T-helper 9 cell (primary cell): ENCODE data around the gene TIMP4.

ENCODE experiments used
- DNase-seq: peaks from one replicate; pipeline ENCODE4 v3.0.0-alpha.2; 2020
- total RNA-seq, 2 donors: gene quantifications; one replicate each; lab custom pipeline; 2026; lab: John Stamatoyannopoulos, UW

TIMP4 gene
- total RNA-seq, result 0 reads per million in 2 donors

DNA sequence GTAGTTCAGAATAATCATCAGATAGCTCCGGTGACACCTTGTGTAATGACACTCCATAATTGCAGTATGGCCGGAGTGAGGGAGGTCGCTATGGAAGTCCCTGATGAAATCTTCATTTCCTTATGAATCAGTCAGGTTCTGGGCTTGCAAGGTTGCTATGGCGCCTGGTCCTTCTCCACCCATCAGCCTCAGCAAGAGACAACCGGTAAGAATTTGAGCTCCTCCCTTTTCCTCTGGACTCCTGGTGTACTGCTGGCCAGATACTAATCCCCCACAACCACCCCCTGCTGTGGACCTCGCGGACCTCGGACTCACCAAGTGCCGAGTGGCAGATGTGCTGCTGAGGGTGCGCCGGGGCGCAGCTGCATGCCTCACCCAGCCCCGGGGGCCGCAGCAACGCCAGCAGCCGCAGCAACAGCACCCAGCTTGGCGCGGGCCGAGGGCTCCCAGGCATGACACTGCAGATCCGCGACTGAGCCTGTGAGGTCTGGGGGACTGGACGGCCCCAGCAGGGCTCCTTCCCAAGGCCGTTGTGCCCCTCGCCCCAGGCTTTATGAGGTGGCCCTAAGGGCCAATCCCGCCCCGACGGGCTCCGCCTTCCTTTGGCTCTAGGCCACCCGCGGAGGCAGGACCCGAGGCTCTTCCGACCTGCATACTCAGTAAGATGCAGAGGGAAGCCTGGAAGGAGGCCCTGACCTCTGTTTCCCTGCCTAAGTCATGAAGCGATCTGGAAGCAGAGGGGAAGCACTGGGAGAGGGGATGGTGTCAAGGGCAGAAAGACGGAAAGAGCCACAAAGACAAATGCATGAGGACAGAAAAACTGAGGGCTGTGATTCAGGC is at the start of gene TIMP4:
Gene TIMP4, minus strand, starts transcription at position 526 of the 840 bp plus-strand sequence. Its CDS starts 72 bp downstream, at position 454.
- no peak for DNase-seq

GRCh38 chr3:12205171-12205570 is 46.5 kb upstream of the TIMP4 start:
- DNase-seq, result no peak

- DNase-seq, result no peak
These were observed 43.1 kb upstream of the TIMP4 start for GRCh38 chr3:12201813-12202212.

DNA sequence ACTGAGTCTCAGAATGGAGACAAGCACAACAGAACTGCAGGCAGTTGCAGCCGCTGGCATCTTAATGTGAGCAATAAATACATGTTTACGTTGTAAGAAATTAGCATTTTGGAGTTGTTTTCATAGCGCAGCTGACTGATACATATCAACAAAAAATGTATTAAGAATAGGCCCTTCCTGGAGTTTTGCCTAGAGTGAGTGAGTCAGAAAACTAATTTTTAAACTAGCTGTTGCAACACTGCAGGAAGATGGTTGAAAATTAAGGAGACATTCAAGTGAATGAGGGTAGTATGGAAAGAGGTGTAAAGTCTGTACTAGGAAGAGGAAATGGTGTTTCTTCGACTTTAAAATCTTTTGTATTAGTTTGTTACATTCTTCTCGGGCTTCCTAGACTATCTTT is 39.6 kb upstream of the TIMP4 start:
- DNase-seq, result no peak

DNA sequence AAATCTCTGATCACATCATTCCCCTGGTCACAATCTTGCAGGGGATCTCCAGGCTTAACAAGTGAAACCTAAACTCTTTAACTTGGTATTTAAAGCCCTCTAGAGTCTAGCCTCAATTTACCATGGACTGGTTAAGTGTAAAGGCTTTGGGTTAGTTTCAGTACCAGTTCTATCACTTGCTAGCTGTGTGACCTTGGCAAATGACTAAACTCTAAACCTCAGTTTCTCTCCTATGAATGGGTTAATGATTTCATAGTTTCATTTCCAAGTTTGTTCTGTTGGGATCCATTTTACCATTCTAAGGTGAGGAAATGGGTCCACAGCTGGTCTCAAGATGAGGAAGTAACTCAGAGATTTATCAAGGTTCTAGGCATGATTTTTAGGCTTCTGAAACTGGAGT is 38.8 kb upstream of the TIMP4 start:
- DNase-seq, result no peak

DNA sequence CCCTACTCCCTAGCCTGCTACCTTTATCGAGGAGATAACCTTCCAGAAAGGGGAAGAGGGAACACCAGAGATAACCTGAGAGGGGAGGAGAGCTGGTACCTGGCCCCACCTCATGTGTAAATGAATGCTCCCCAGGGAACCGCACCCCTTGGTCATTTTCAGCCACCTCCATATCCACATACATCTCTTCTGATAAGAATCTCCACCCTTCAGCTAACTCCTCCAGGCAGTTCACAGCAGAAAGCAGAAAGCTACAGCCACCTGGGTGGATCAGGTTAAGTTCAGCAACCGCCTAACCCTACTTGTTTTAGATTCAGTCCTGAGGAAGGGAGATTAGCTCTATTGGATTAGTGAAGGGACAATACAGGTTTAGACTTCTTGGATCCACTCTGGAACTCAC is 38.0 kb upstream of the TIMP4 start:
- DNase-seq, result no peak

GRCh38 chr3:12195231-12195630 is 36.5 kb upstream of the TIMP4 start:
- DNase-seq, result no peak

DNA sequence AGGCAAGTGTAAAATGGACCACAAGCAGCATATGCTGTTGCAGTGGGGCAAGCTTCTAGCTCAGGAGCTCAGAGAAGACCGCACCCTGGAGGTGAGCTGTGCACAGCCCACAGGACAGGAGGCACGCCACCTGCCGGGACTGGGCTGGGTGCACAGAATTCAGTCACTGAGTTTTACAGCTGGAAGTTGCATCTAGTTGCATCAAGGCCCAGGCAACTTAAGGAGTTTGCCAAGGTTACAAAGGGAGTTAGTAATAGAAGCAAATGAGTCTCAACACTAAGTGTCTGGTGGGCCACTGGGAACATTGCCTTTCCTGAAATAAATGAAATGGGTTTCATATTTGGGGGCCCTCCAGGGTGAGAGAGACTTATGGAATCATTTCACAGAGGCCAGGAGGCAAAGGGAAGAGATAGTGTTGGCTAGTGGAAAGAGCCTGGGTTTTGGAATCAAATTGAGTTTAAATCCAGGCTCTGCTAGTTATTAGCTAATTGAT is 36.0 kb upstream of the TIMP4 start:
- DNase-seq, result no peak

- no peak for DNase-seq
These were observed 35.5 kb upstream of the TIMP4 start for GRCh38 chr3:12194209-12194608.

- no peak for DNase-seq
These were observed 34.9 kb upstream of the TIMP4 start for GRCh38 chr3:12193485-12194165.

DNA sequence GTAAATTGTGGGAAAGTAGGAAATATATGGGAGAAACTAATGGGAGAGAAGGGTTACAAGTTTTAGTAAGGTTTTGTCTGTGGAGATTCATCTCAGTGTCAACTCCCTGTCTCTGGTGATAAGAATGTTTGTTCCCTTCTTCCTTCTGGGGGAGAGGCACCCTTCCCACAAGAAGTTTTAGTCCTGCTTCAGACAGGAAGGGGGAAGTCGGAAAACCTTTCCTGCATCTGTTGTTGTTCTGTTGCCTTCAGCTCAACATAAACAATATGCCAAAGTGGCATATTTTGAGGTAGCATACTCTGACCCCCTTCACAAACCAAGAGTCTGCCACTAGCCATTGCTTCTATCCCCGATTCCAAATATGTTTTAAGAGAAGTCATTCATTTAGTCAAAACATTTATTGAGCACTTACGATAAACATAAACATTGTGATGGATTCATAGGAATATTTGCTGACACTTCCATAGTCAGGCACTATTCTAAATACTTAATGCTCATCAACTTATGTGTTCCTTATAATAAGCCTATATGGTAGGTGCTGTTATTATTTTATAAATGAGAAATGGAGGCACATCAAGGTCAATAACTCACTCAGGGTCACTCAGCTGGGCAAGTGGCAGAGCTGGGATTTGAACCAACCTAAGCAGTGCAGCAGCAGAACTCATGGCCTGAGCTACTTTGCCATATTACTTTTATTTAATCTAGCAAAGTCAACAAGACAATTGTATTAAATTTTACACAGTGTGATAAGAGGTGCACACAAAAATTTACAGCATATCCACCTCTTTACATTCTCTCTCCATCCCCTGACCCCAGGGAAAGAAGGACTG is 34.2 kb upstream of the TIMP4 start:
- no peak for DNase-seq

- DNase-seq, result no peak
These were observed 33.5 kb upstream of the TIMP4 start for GRCh38 chr3:12192173-12192572.

- no peak for DNase-seq
These were observed 32.8 kb upstream of the TIMP4 start for GRCh38 chr3:12191559-12191958.

GRCh38 chr3:12190832-12191231 is 32.1 kb upstream of the TIMP4 start:
- no peak for DNase-seq

DNA sequence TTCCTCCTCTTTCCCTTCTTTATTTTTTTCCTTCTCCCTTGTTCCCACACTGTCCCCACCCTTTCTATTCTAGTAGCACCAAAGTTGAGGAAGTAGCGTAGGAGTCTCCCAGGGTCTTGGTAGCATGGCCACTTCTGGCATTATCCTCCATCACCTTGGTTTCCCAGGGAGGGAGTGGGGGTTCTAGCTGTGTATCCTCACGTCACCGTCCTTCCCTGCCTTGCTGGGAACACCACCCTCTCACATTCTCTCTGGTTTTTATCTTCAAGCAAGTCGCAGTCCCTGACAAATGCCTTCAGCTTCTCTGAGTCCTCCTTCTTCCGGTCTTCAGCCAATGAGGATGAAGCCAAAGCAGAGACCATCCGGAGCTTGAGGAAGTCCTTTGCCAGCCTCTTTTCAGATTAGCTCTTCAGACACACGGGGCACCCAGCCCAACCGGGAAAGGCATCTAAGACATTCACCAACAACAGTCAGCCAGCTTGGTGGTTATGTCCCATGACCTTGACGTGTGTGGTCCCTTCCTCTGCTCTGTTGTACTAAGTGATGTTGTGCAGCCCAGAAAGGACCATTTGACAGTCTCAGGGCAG is 31.6 kb upstream of the TIMP4 start:
- DNase-seq, result no peak

DNA sequence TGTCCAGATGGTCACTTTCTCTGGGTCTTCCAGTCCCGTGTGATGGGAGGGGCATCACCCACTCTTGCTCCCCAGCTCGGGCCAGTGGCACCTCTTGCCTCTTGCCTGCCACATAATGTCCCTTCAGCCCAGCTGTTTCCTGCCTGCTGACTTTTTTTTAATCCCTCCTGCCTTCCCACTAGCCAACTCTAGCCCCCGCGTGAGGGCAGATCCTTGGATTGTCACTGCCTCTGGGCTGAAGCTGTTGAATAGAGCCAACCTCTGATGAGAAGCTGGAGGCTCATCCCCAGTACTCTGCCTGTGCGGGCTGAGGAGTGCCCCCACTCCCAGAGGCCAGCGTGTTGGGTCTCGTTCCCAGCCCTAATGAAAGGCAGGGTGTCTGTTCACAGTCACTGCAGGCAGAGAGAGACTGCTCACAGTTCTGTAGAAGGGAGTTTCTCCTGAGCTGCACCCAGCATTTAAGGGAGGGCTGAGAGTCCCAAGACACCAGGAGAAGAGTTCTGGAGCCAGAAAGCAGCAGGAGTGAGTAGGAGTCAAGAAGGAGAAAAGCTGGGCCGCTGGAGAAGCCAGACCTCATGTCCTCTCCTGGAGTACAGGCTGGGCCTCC is 30.1 kb upstream of the TIMP4 start:
- no peak for DNase-seq

- DNase-seq, result no peak
These were observed 29.6 kb upstream of the TIMP4 start for GRCh38 chr3:12188328-12188648.

GRCh38 chr3:12187448-12188327 is 29.0 kb upstream of the TIMP4 start:
- no peak for DNase-seq

- DNase-seq, result no peak
These were observed 28.0 kb upstream of the TIMP4 start for GRCh38 chr3:12186515-12187286.

- no peak for DNase-seq
These were observed 27.3 kb upstream of the TIMP4 start for GRCh38 chr3:12186046-12186445.
